ENCODE measurements around the gene PTPRK.

GRCh38 chr6:128007658-128008057 is 512.7 kb downstream of the PTPRK start:
- TF ChIP-seq, protein P1, sequence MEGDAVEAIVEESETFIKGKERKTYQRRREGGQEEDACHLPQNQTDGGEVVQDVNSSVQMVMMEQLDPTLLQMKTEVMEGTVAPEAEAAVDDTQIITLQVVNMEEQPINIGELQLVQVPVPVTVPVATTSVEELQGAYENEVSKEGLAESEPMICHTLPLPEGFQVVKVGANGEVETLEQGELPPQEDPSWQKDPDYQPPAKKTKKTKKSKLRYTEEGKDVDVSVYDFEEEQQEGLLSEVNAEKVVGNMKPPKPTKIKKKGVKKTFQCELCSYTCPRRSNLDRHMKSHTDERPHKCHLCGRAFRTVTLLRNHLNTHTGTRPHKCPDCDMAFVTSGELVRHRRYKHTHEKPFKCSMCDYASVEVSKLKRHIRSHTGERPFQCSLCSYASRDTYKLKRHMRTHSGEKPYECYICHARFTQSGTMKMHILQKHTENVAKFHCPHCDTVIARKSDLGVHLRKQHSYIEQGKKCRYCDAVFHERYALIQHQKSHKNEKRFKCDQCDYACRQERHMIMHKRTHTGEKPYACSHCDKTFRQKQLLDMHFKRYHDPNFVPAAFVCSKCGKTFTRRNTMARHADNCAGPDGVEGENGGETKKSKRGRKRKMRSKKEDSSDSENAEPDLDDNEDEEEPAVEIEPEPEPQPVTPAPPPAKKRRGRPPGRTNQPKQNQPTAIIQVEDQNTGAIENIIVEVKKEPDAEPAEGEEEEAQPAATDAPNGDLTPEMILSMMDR (IDR thresholded peaks at IDR 0.05), result no peak
- no peak for TF ChIP-seq POLR2A (IDR thresholded peaks at IDR 0.05)

Measured in lower leg skin (tissue), 3 donors.